Nephron (organoid): ENCODE measurements around the gene PCBP4.

ENCODE experiments used
- H3K27ac Mint-ChIP-seq, 3 experiments: 2 replicates each; pipeline ENCODE4 v1.8.0; 2020; ENCODE audit warnings: mixed read lengths in 3 of 3, mild to moderate bottlenecking in 2 of 3, moderate library complexity in 1 of 3
- H3K27me3 Mint-ChIP-seq: 2 replicates; pipeline ENCODE4 v1.8.0; 2021; ENCODE audit warnings: low read depth, mild to moderate bottlenecking, moderate library complexity, mixed read lengths
- H3K36me3 Mint-ChIP-seq: 2 replicates; pipeline ENCODE4 v1.8.0; 2020; ENCODE audit warnings: low read depth, mixed read lengths
- H3K4me1 Mint-ChIP-seq: 2 replicates; pipeline ENCODE4 v1.8.0; 2020; ENCODE audit warnings: mixed read lengths
- H3K4me3 Mint-ChIP-seq, 3 experiments: 2 replicates each; pipeline ENCODE4 v1.8.0; 2020; ENCODE audit warnings: mild to moderate bottlenecking in 3 of 3, mixed read lengths in 3 of 3, moderate library complexity in 2 of 3
- H3K9me3 Mint-ChIP-seq: 2 replicates; pipeline ENCODE4 v1.8.0; 2020; ENCODE audit warnings: mixed read lengths
- CTCF ChIP-seq, 3 experiments: fragments of 200-600 bp; sonication (generic); IDR thresholded peaks; one replicate each; pipeline ENCODE4 v1.5.0; 2021; ENCODE audit warnings: antibody characterized with exemption in 3 of 3; ENCODE audit not compliant: unreplicated experiment in 3 of 3

Gene PCBP4

GRCh38 chr3:51941798-51942602 is 25.3 kb downstream of the PCBP4 start, which contains the start of the genes PARP3 and RRP9:
Gene PARP3, plus strand, starts transcription at chr3:51942363. Its CDS starts 993 bp downstream, at chr3:51943356.
Gene RRP9, minus strand, starts transcription at chr3:51941904. Its CDS starts 37 bp downstream, at chr3:51941867.
- TF ChIP-seq CTCF (IDR thresholded peaks at IDR 0.05; ENCODE audit: unreplicated experiment in 3 of 3) = peak; percentile 100
- Mint-ChIP-seq H3K4me3 (peak within 1 kb of the TSS; percentile 87 to 94 (median 93)), H3K27me3 (no peaks in the 10 kb centered on the region), H3K4me1 (peaks cover 25% of the 10 kb centered on the region), H3K27ac (peak within 1 kb of the TSS; percentile 71 to 90 (median 86)), H3K9me3 (no peaks in the 10 kb centered on the region), H3K36me3 (peaks cover 9% of the 10 kb centered on the region)

GRCh38 chr3:51941463-51941797 is 25.8 kb downstream of the PCBP4 start:
- H3K4me3 Mint-ChIP-seq = peak overlapping the region; percentile 87 to 94 (median 93)
- no peak for TF ChIP-seq CTCF (IDR thresholded peaks at IDR 0.05; ENCODE audit: unreplicated experiment in 3 of 3)
- H3K9me3 Mint-ChIP-seq = no peaks in the 10 kb centered on the region
- H3K36me3 Mint-ChIP-seq = peaks cover 13% of the 10 kb centered on the region
- H3K4me1 Mint-ChIP-seq = peaks cover 25% of the 10 kb centered on the region
- H3K27me3 Mint-ChIP-seq = no peaks in the 10 kb centered on the region
- peak overlapping the region in 1 of 3 experiments; percentile 39 for H3K27ac Mint-ChIP-seq

- Mint-ChIP-seq H3K36me3 (peaks cover 16% of the 10 kb centered on the region), H3K9me3 (no peaks in the 10 kb centered on the region), H3K4me3 (peak overlapping the region; percentile 87 to 94 (median 93)), H3K27me3 (no peaks in the 10 kb centered on the region), H3K27ac (peak overlapping the region in 1 of 3 experiments; percentile 39), H3K4me1 (peaks cover 25% of the 10 kb centered on the region)
- no peak for TF ChIP-seq CTCF (IDR thresholded peaks at IDR 0.05; ENCODE audit: unreplicated experiment in 3 of 3)
Observed at GRCh38 chr3:51940648-51941462, 26.4 kb downstream of the PCBP4 start.

GRCh38 chr3:51938780-51939425 is 28.4 kb downstream of the PCBP4 start:
- peak overlapping the region; percentile 47 to 65 (median 65) for H3K4me3 Mint-ChIP-seq
- H3K4me1 Mint-ChIP-seq = peaks cover 25% of the 10 kb centered on the region
- no peaks in the 10 kb centered on the region for H3K9me3 Mint-ChIP-seq

More at GRCh38 chr3:51938780-51939425, 28.4 kb downstream of the PCBP4 start:
- H3K27ac Mint-ChIP-seq = peak overlapping the region in 1 of 3 experiments; percentile 0
- H3K36me3 Mint-ChIP-seq = peaks cover 30% of the 10 kb centered on the region
- TF ChIP-seq CTCF (IDR thresholded peaks at IDR 0.05; ENCODE audit: unreplicated experiment in 3 of 3) = no peak
- no peaks in the 10 kb centered on the region for H3K27me3 Mint-ChIP-seq
